NT2/D1 (cell line): ENCODE measurements around the gene KCNN1.

ENCODE experiments used
- YY1 ChIP-seq: IDR thresholded peaks from 2 replicates; pipeline ENCODE4 v1.6.1; 2011; ENCODE audit not compliant: insufficient read length, insufficient read depth
- ZNF274 ChIP-seq: IDR thresholded peaks from 2 replicates; pipeline ENCODE4 v1.6.1; 2011; ENCODE audit warnings: mild to moderate bottlenecking, low read depth, low read length

- TF ChIP-seq YY1 (no peak), ZNF274 (no peak)
These were observed 17.0 kb upstream of the KCNN1 start for GRCh38 chr19:17949956-17950309.
